Right cardiac atrium (tissue), 5 donors: ENCODE data around the gene ZC3H13. TPM values are rescaled to one million over a fixed set of nuclear protein-coding genes. Genes with fewer than 3 reads are reported as not detected.

Source experiments
- ATAC-seq, 2 donors: fragments of 200-7000 bp; cut with Tn5 transposase; one replicate each; pipeline versions ENCODE4 v1.8.0 to v1.9.1; 2020; ENCODE audit warnings: moderate library complexity in 2 of 2, mild to moderate bottlenecking in 1 of 2
- DNase-seq, 3 donors: peaks; one replicate each; pipeline ENCODE4 v3.0.0-alpha.2; 2020
- H3K27ac ChIP-seq: one replicate; pipeline ENCODE4 v1.5.1; 2013; ENCODE audit warnings: mild to moderate bottlenecking, low read length, control low read depth, moderate library complexity
- H3K27me3 ChIP-seq: one replicate; pipeline ENCODE4 v1.6.1; 2013; ENCODE audit not compliant: control insufficient read depth, insufficient read depth
- H3K4me1 ChIP-seq: one replicate; pipeline ENCODE4 v1.6.1; 2013; ENCODE audit warnings: low read length; ENCODE audit not compliant: control insufficient read depth, insufficient read depth
- H3K4me3 ChIP-seq: one replicate; pipeline ENCODE4 v1.5.1; 2013; ENCODE audit warnings: low read length, control low read depth
- H3K9me3 ChIP-seq: one replicate; pipeline ENCODE4 v1.6.1; 2013; ENCODE audit warnings: low read length; ENCODE audit not compliant: control insufficient read depth
- WGBS: extraction: QIAGEN DNeasy Blood & Tissue Kit; methylation state at CpG from one replicate; pipeline ENCODE4 v1.1.7; 2013; 5-methylcytosine and 5-hydroxymethylcytosine counted together
- intact Hi-C, 4 donors: fragments of 100-400 bp; cut with DNase I; formaldehyde crosslinking; loops; one replicate each; pipeline versions ENCODE4 v1.11.0 to v1.14.0; 2022 to 2023
- polyA plus RNA-seq: library from polyadenylated mRNA; stranded (reverse); fragments of 200-250 nt; gene quantifications from one replicate; pipeline ENCODE4 v1.2.3, GENCODE V29; 2013
- total RNA-seq, 4 donors: library from RNA; stranded (reverse); fragmentation: NEBNext Ultra II Directional; extraction: Animal tissue kit (Norgen Biotek cat#: 25700); gene quantifications; one replicate each; pipeline ENCODE4 v1.2.1, GENCODE V29; 2021
- donor health status: healthy with polysubstance abuse.
- donor health status: DM: no; HTN: yes; CAD: no.
- donor health status: DM: no; HTN: no; CAD: no.
- donor health status: DM: no; HTN: yes; CAD: no; lungs with severe emphysema.
- donor health status: DM: yes; HTN: yes; CAD: no.

ZC3H13 gene
- total and polyA plus RNA-seq, 5 donors: 14.2 to 42.0 (median 34.6) TPM

GRCh38 chr13:46063292-46063691, 10.7 kb upstream of the ZC3H13 start:
- H3K27ac ChIP-seq: no peak overlapping the region
- intact Hi-C loops: no loop called here
- no peaks in the 10 kb centered on the region for H3K27me3 ChIP-seq
- 95% methylated on average over 2 of the region's 2 CpGs for WGBS
- H3K9me3 ChIP-seq: no peaks in the 10 kb centered on the region
- no peaks in the 10 kb centered on the region for H3K4me1 ChIP-seq
- H3K4me3 ChIP-seq: no peak overlapping the region
- no peak for DNase-seq
- no peak for ATAC-seq

GRCh38 chr13:46062185-46062584, 9.6 kb upstream of the ZC3H13 start:
- ATAC-seq: no peak
- intact Hi-C loops: no loop called here
- H3K4me3 ChIP-seq: no peak overlapping the region
- H3K9me3 ChIP-seq: no peaks in the 10 kb centered on the region
- no peak for DNase-seq
- H3K27ac ChIP-seq: no peak overlapping the region
- WGBS: 66% methylated on average over 5 of the region's 5 CpGs
- no peaks in the 10 kb centered on the region for H3K27me3 ChIP-seq
- no peaks in the 10 kb centered on the region for H3K4me1 ChIP-seq

- Histone ChIP-seq H3K9me3 (no peaks in the 10 kb centered on the region), H3K27me3 (no peaks in the 10 kb centered on the region), H3K27ac (no peak overlapping the region), H3K4me3 (no peak overlapping the region), H3K4me1 (no peaks in the 10 kb centered on the region)
- no peak for ATAC-seq
- no peak for DNase-seq
- intact Hi-C loops: no loop called here
These were observed 6.9 kb upstream of the ZC3H13 start for GRCh38 chr13:46059405-46059804.

GRCh38 chr13:46058268-46058667, 5.7 kb upstream of the ZC3H13 start:
- H3K4me3 ChIP-seq: no peak overlapping the region
- DNase-seq (no peak), ATAC-seq (no peak)
- WGBS: 84% methylated on average over 3 of the region's 3 CpGs
- no peaks in the 10 kb centered on the region for H3K27me3 ChIP-seq
- intact Hi-C loops: no loop called here
- no peaks in the 10 kb centered on the region for H3K4me1 ChIP-seq
- H3K27ac ChIP-seq: no peak overlapping the region
- no peaks in the 10 kb centered on the region for H3K9me3 ChIP-seq

- intact Hi-C loops: no loop called here
- DNase-seq: no peak
- WGBS: 64% methylated on average over 5 of the region's 5 CpGs
- Histone ChIP-seq H3K27ac (no peak overlapping the region), H3K27me3 (no peaks in the 10 kb centered on the region), H3K4me1 (no peaks in the 10 kb centered on the region), H3K4me3 (no peak overlapping the region), H3K9me3 (no peaks in the 10 kb centered on the region)
- ATAC-seq: no peak
These were observed 4.9 kb upstream of the ZC3H13 start for GRCh38 chr13:46057256-46058015.

- ATAC-seq: no peak
- Histone ChIP-seq H3K27ac (no peak overlapping the region), H3K27me3 (no peaks in the 10 kb centered on the region), H3K4me1 (no peaks in the 10 kb centered on the region), H3K9me3 (no peaks in the 10 kb centered on the region), H3K4me3 (peak overlapping the region; percentile 69)
- WGBS: 21% methylated on average over 18 of the region's 18 CpGs
- intact Hi-C loops: no loop called here
- no peak for DNase-seq
These were observed 841 bp upstream of the ZC3H13 start for GRCh38 chr13:46053162-46054012.

GRCh38 chr13:46051968-46052318, 603 bp downstream of the ZC3H13 start:
- WGBS: under 1% methylated on average over 7 of the region's 7 CpGs
- no peaks in the 10 kb centered on the region for H3K27me3 ChIP-seq
- intact Hi-C loops: no loop called here
- H3K4me3 ChIP-seq: peak overlapping the region; percentile 69
- H3K4me1 ChIP-seq: no peaks in the 10 kb centered on the region
- peak overlapping the region; percentile 59 for H3K27ac ChIP-seq
- no peak for DNase-seq
- peak; percentile 8 to 31 for ATAC-seq
- H3K9me3 ChIP-seq: no peaks in the 10 kb centered on the region

- no peak for ATAC-seq
- no peaks in the 10 kb centered on the region for H3K9me3 ChIP-seq
- no peaks in the 10 kb centered on the region for H3K27me3 ChIP-seq
- H3K4me1 ChIP-seq: no peaks in the 10 kb centered on the region
- DNase-seq: no peak
- intact Hi-C loops: no loop called here
- no peak overlapping the region for H3K4me3 ChIP-seq
- no peak overlapping the region for H3K27ac ChIP-seq
These were observed 1.8 kb downstream of the ZC3H13 start for GRCh38 chr13:46050771-46051170.

GRCh38 chr13:46045424-46045823, 7.1 kb downstream of the ZC3H13 start:
- H3K4me1 ChIP-seq: no peaks in the 10 kb centered on the region
- H3K27me3 ChIP-seq: no peaks in the 10 kb centered on the region
- H3K27ac ChIP-seq: no peak overlapping the region
- intact Hi-C loops: no loop called here
- ATAC-seq (no peak), DNase-seq (no peak)
- 77% methylated on average over 2 of the region's 2 CpGs for WGBS
- no peak overlapping the region for H3K4me3 ChIP-seq
- H3K9me3 ChIP-seq: no peaks in the 10 kb centered on the region

GRCh38 chr13:46043647-46044046, 8.9 kb downstream of the ZC3H13 start:
- intact Hi-C loops: no loop called here
- no peaks in the 10 kb centered on the region for H3K4me1 ChIP-seq
- 96% methylated on average over 5 of the region's 5 CpGs for WGBS
- no peaks in the 10 kb centered on the region for H3K9me3 ChIP-seq
- H3K27me3 ChIP-seq: no peaks in the 10 kb centered on the region
- H3K27ac ChIP-seq: no peak overlapping the region
- ATAC-seq (no peak), DNase-seq (no peak)
- no peak overlapping the region for H3K4me3 ChIP-seq

GRCh38 chr13:46041419-46041839, 11.1 kb downstream of the ZC3H13 start:
- ATAC-seq: no peak
- intact Hi-C loops: no loop called here
- Histone ChIP-seq H3K4me1 (no peaks in the 10 kb centered on the region), H3K27ac (no peak overlapping the region), H3K9me3 (no peaks in the 10 kb centered on the region), H3K4me3 (no peak overlapping the region), H3K27me3 (no peaks in the 10 kb centered on the region)
- 95% methylated on average over 4 of the region's 4 CpGs for whole genome bisulfite sequencing
- no peak for DNase-seq
